SK-N-MC (cell line): ENCODE data around the gene LTB.
"Not testable (repeated sequence)": the region's sequence is repeated elsewhere in the genome, so short reads cannot be mapped to it uniquely, and the experiment has no call there.

ENCODE experiments used
- EZH2 ChIP-seq: fragments of 200-600 bp; sonication (generic); IDR thresholded peaks from one replicate; pipeline ENCODE4 v1.6.1; 2017; ENCODE audit warnings: antibody characterized with exemption
- FOXP2 ChIP-seq: optimal IDR thresholded peaks from 2 replicates; pipeline ENCODE3; 2011; ENCODE audit warnings: mild to moderate bottlenecking, moderate library complexity; ENCODE audit not compliant: insufficient read depth; ENCODE audit errors: extremely low read length, control extremely low read depth
- POLR2AphosphoS5 ChIP-seq: IDR thresholded peaks from 2 replicates; pipeline ENCODE4 v1.6.1; 2012; ENCODE audit warnings: mild to moderate bottlenecking, low read depth, low read length, borderline replicate concordance

DNA sequence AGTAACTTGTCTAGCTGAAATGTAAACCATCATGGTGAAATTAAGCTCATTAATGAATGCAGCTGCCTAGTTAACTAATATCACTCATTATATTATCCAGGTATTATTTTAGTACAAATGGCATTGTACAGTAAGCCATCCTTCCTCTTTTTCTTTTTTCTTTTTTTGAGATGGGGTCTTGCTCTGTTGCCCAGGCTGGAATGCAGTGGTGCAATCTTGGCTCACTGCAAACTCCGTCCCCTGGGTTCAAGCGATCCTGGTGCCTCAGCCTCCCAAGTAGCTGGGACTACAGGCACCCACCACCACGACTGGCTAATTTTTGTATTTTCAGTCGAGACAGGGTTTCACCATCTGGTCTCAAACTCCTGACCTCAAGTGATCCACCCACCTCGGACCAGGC is 8.5 kb upstream of the LTB start:
- TF ChIP-seq POLR2AphosphoS5, EZH2, FOXP2: not testable (repeated sequence)
